ENCODE results near the gene FAM3D. TPM values are rescaled to one million over a fixed set of nuclear protein-coding genes. Genes with fewer than 3 reads are reported as not detected.

Gene FAM3D
- total RNA-seq, 1 experiment from 2014 or later = not detected

- no peak for DNase-seq (ENCODE audit: extremely low read depth, low read depth)
Observed at GRCh38 chr3:58657571-58658141, 8.9 kb downstream of the FAM3D start.

- no peak for DNase-seq (ENCODE audit: extremely low read depth, low read depth)
Observed at GRCh38 chr3:58657036-58657520, 9.5 kb downstream of the FAM3D start.

GRCh38 chr3:58656631-58657030, 9.9 kb downstream of the FAM3D start:
- DNase-seq (ENCODE audit: extremely low read depth, low read depth) = no peak

GRCh38 chr3:58654466-58654865, 12.1 kb downstream of the FAM3D start:
- no peak for DNase-seq (ENCODE audit: extremely low read depth, low read depth)

GRCh38 chr3:58652624-58653023, 13.9 kb downstream of the FAM3D start:
- DNase-seq (ENCODE audit: extremely low read depth, low read depth) = no peak

- DNase-seq (ENCODE audit: extremely low read depth, low read depth) = no peak
Observed at GRCh38 chr3:58651276-58651675, 15.3 kb downstream of the FAM3D start.

- DNase-seq (ENCODE audit: extremely low read depth, low read depth) = no peak
Observed at GRCh38 chr3:58647381-58648141, 19.0 kb downstream of the FAM3D start.

GRCh38 chr3:58646503-58646902, 20.1 kb downstream of the FAM3D start:
- DNase-seq (ENCODE audit: extremely low read depth, low read depth) = no peak

- no peak for DNase-seq (ENCODE audit: extremely low read depth, low read depth)
Observed at GRCh38 chr3:58645726-58646125, 20.8 kb downstream of the FAM3D start.

- no peak for DNase-seq (ENCODE audit: extremely low read depth, low read depth)
Observed at GRCh38 chr3:58642846-58643245, 23.7 kb downstream of the FAM3D start.

GRCh38 chr3:58640700-58641372, 25.7 kb downstream of the FAM3D start:
- DNase-seq (ENCODE audit: extremely low read depth, low read depth) = peak; percentile 63

GRCh38 chr3:58639842-58640241, 26.7 kb downstream of the FAM3D start:
- no peak for DNase-seq (ENCODE audit: extremely low read depth, low read depth)

GRCh38 chr3:58639001-58639400, 27.6 kb downstream of the FAM3D start:
- no peak for DNase-seq (ENCODE audit: extremely low read depth, low read depth)

GRCh38 chr3:58638591-58638990, 28.0 kb downstream of the FAM3D start:
- DNase-seq (ENCODE audit: extremely low read depth, low read depth) = no peak

GRCh38 chr3:58637509-58637908, 29.1 kb downstream of the FAM3D start:
- DNase-seq (ENCODE audit: extremely low read depth, low read depth) = no peak

GRCh38 chr3:58635371-58636285, 30.9 kb downstream of the FAM3D start:
- DNase-seq (ENCODE audit: extremely low read depth, low read depth) = no peak

GRCh38 chr3:58633157-58633865, 33.3 kb downstream of the FAM3D start:
- no peak for DNase-seq (ENCODE audit: extremely low read depth, low read depth)

- DNase-seq (ENCODE audit: extremely low read depth, low read depth) = no peak
Observed at GRCh38 chr3:58631742-58632141, 34.8 kb downstream of the FAM3D start.

GRCh38 chr3:58630710-58631092, 35.9 kb downstream of the FAM3D start:
- DNase-seq (ENCODE audit: extremely low read depth, low read depth) = no peak

GRCh38 chr3:58630076-58630709, 36.4 kb downstream of the FAM3D start:
- DNase-seq (ENCODE audit: extremely low read depth, low read depth) = peak; percentile 64

Measured in NCI-H460 (cell line).